Osteoblast (primary cell): ENCODE data around the gene SCARF2. TPM values are rescaled to one million over a fixed set of nuclear protein-coding genes. Genes with fewer than 3 reads are reported as not detected.
"Not testable (repeated sequence)": the region's sequence is repeated elsewhere in the genome, so short reads cannot be mapped to it uniquely, and the experiment has no call there.

Experiments
- DNase-seq: peaks from one replicate; pipeline ENCODE4 v3.0.0; 2011; ENCODE audit warnings: low spot score, mixed read lengths; ENCODE audit not compliant: insufficient read length; ENCODE audit errors: missing footprints
- H2AFZ ChIP-seq: 2 replicates; pipeline ENCODE4 v1.6.0; 2011; ENCODE audit warnings: mild to moderate bottlenecking, low read length
- H3K27ac ChIP-seq: 2 replicates; pipeline ENCODE4 v1.5.1; 2011; ENCODE audit warnings: mild to moderate bottlenecking, low read depth, low read length, moderate library complexity
- H3K27me3 ChIP-seq: 2 replicates; pipeline ENCODE4 v1.6.0; 2012; ENCODE audit warnings: mild to moderate bottlenecking, control low read depth, inconsistent platforms, low read length, moderate library complexity; ENCODE audit not compliant: insufficient read depth
- H3K36me3 ChIP-seq: 2 replicates; pipeline ENCODE4 v1.5.1; 2011; ENCODE audit warnings: mild to moderate bottlenecking, low read length, control low read depth, moderate library complexity; ENCODE audit not compliant: insufficient read depth
- H3K4me1 ChIP-seq: 2 replicates; pipeline ENCODE4 v1.5.1; 2011; ENCODE audit warnings: mild to moderate bottlenecking, low read length, control low read depth, moderate library complexity; ENCODE audit not compliant: insufficient read depth
- H3K4me2 ChIP-seq: 2 replicates; pipeline ENCODE4 v1.6.0; 2011; ENCODE audit warnings: mild to moderate bottlenecking, low read length; ENCODE audit not compliant: insufficient read depth
- H3K4me3 ChIP-seq: fragments of 200-600 bp; sonication (generic); 3 replicates; pipeline ENCODE4 v1.5.1; 2012; ENCODE audit warnings: mild to moderate bottlenecking, low read length, inconsistent platforms; ENCODE audit not compliant: insufficient read depth
- H3K79me2 ChIP-seq: 2 replicates; pipeline ENCODE4 v1.6.0; 2012; ENCODE audit warnings: mild to moderate bottlenecking, low read length, control low read depth, inconsistent platforms; ENCODE audit not compliant: insufficient read depth
- H3K9me3 ChIP-seq: 2 replicates; pipeline ENCODE4 v1.5.1; 2011; ENCODE audit warnings: low read depth, low read length, control low read depth
- H4K20me1 ChIP-seq: 2 replicates; pipeline ENCODE4 v1.6.0; 2012; ENCODE audit warnings: mild to moderate bottlenecking, low read length, control low read depth; ENCODE audit not compliant: insufficient read depth
- CTCF ChIP-seq: IDR thresholded peaks from 2 replicates; pipeline ENCODE4 v1.5.1; 2011; ENCODE audit warnings: mild to moderate bottlenecking, low read depth, low read length, moderate library complexity; ENCODE audit errors: extremely low read depth
- total RNA-seq: library from RNA; depleted of rRNA; stranded (reverse); fragments of >200 nt; gene quantifications from 2 replicates; pipeline ENCODE4 v1.2.3, GENCODE V29; 2012

The SCARF2 gene
- total RNA-seq, 1 donor, result 23.9 TPM

- H3K36me3 ChIP-seq, result peaks cover 38% of the 10 kb centered on the region
- H3K27ac ChIP-seq, result no peak overlapping the region
- H3K4me1 ChIP-seq, result no peaks in the 10 kb centered on the region
- H2AFZ ChIP-seq, result no peak overlapping the region
- no peaks in the 10 kb centered on the region for H3K79me2 ChIP-seq
- no peak for DNase-seq
- H3K9me3 ChIP-seq, result no peaks in the 10 kb centered on the region
- H4K20me1 ChIP-seq, result peaks cover 5% of the 10 kb centered on the region
- H3K4me2 ChIP-seq, result no peak overlapping the region
- no peaks in the 10 kb centered on the region for H3K27me3 ChIP-seq
- no peak overlapping the region for H3K4me3 ChIP-seq
- no peak for TF ChIP-seq CTCF
These were observed 33.7 kb upstream of the SCARF2 start for GRCh38 chr22:20471126-20471833.

- not testable (repeated sequence) for H3K4me1 ChIP-seq, DNase-seq, H3K27me3 ChIP-seq, H3K79me2 ChIP-seq, H4K20me1 ChIP-seq, H2AFZ ChIP-seq, H3K9me3 ChIP-seq, H3K4me3 ChIP-seq, H3K4me2 ChIP-seq, H3K27ac ChIP-seq
- H3K36me3 ChIP-seq, result peaks cover 38% of the 10 kb centered on the region
These were observed 32.9 kb upstream of the SCARF2 start for GRCh38 chr22:20470525-20470924.

- no peak for TF ChIP-seq CTCF
- H3K27me3 ChIP-seq, result no peaks in the 10 kb centered on the region
- peaks cover 5% of the 10 kb centered on the region for H4K20me1 ChIP-seq
- no peak for DNase-seq
- no peak overlapping the region for H2AFZ ChIP-seq
- H3K4me2 ChIP-seq, result no peak overlapping the region
- no peak overlapping the region for H3K27ac ChIP-seq
- H3K4me1 ChIP-seq, result no peaks in the 10 kb centered on the region
- H3K4me3 ChIP-seq, result no peak overlapping the region
- H3K36me3 ChIP-seq, result peaks cover 49% of the 10 kb centered on the region
- no peaks in the 10 kb centered on the region for H3K79me2 ChIP-seq
- no peaks in the 10 kb centered on the region for H3K9me3 ChIP-seq
These were observed 31.7 kb upstream of the SCARF2 start for GRCh38 chr22:20469110-20469868.

- Histone ChIP-seq H3K4me2 (no peak overlapping the region), H3K4me1 (no peaks in the 10 kb centered on the region), H3K36me3 (peaks cover 56% of the 10 kb centered on the region), H3K27me3 (no peaks in the 10 kb centered on the region), H2AFZ (no peak overlapping the region), H4K20me1 (peaks cover 9% of the 10 kb centered on the region), H3K9me3 (no peaks in the 10 kb centered on the region), H3K79me2 (no peaks in the 10 kb centered on the region), H3K4me3 (no peak overlapping the region), H3K27ac (no peak overlapping the region)
- no peak for DNase-seq
- TF ChIP-seq CTCF, result no peak
These were observed 29.2 kb upstream of the SCARF2 start for GRCh38 chr22:20466659-20467379.
